ENCODE data around the gene RBL1. TPM values are rescaled to one million over a fixed set of nuclear protein-coding genes. Genes with fewer than 3 reads are reported as not detected.
"Not testable (repeated sequence)": the region's sequence is repeated elsewhere in the genome, so short reads cannot be mapped to it uniquely, and the experiment has no call there.

The RBL1 gene
- total RNA-seq, 2 donors from 2014 or later = 35.6 to 58.3 TPM

GRCh38 chr20:36966965-36967364 is 128.8 kb downstream of the RBL1 start:
- H3K27ac Mint-ChIP-seq; H3K4me3 Mint-ChIP-seq; ATAC-seq; H3K9me3 Mint-ChIP-seq; DNase-seq (ENCODE audit: low spot score); H3K27me3 Mint-ChIP-seq; H3K36me3 Mint-ChIP-seq: not testable (repeated sequence)
- H3K4me1 Mint-ChIP-seq (ENCODE audit: low read depth in 2 of 2) = peaks cover 28% of the 10 kb centered on the region in 2 donors

DNA sequence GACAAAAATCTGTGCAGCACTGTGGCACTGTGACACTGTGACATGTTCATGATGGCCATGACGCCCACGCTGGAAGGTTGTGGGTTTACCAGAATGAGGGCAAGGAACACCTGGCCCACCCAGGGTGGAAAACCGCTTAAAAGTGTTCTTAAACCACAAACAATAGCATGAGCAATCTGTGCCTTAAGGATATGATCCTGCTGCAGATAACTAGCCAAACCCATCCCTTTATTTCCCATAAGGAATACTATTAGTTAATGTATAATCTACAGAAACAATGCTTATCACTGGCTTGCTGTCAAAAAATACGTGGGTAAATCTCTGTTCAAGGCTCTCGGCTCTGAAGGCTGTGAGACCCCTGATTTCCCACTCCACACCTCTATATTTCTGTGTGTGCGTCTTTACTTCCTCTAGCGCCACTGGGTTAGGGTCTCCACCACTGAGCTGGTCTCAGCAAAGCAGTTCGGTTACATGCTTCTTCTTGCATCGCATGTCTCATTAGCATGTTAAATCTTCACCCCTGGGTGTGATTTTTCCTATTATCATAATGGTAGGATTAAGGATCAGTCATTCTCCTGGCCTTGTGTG is 133.3 kb downstream of the RBL1 start:
- H3K27ac Mint-ChIP-seq; H3K36me3 Mint-ChIP-seq; H3K4me1 Mint-ChIP-seq (ENCODE audit: low read depth in 2 of 2); H3K27me3 Mint-ChIP-seq; ATAC-seq; H3K9me3 Mint-ChIP-seq; H3K4me3 Mint-ChIP-seq; DNase-seq (ENCODE audit: low spot score): not testable (repeated sequence)

DNA sequence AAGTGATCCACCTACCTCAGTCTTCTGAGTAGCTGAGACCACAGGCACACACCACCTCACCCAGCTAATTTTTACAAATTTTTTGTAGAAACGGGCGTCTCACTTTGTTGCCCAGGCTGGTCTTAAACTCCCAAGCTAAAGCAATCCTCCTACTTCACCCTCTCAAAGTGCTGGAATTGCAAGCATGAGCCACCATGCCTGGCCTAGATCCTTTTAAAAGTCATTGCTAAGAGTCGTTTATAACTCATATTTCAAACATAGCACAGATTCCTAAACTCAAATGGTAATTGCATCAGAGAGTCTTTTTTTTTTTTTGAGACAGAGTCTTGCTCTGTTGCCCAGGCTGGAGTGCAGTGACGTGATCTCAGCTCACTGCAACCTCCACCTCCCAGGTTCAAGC is 136.6 kb downstream of the RBL1 start:
- DNase-seq (ENCODE audit: low spot score) = no peak
- no peak for ATAC-seq
- Mint-ChIP-seq H3K9me3 (no peaks in the 10 kb centered on the region), H3K27ac (no peak overlapping the region), H3K4me1 (ENCODE audit: low read depth in 2 of 2) (peaks cover 10 to 17% of the 10 kb centered on the region in 2 donors), H3K36me3 (no peaks in the 10 kb centered on the region), H3K27me3 (no peaks in the 10 kb centered on the region), H3K4me3 (no peak overlapping the region)

DNA sequence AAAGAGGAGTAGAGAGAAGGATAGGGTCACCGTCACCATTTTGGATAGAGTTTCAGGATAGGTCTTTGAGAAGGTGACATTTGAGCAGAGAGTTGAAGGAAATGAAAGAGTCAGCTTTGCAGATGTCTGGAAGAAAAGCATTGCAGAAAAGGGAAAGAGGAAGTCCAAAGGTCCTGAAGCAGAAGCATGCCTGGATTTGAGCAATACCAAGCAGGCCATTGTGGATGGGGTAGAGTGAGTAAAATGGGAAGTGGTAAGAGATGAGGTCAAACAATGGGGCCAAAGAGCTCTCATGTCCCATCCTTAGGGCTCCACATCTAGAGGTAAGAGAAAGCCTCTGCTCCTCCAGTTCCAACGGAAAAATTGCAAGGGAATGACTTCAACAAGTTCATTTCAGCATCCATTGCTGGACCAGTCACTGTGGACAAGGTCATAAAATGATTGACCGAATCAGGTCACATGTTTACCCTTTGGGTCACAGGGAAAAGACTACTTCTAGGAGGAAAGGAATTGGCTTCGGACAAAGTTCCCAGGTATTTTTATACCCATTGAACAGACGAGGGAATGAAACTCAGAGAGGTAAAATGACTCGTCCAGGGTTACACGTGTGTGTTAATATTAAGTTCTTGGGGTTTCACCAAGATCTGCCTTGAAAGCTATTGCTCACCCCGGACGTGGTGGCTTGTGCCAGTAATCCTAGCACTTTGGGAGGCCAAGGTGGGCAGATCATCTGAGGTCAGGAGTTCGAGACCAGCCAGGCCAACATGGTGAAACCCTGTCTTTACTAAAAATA is 137.7 kb downstream of the RBL1 start:
- H3K27ac Mint-ChIP-seq = no peak overlapping the region
- H3K36me3 Mint-ChIP-seq = no peaks in the 10 kb centered on the region
- H3K9me3 Mint-ChIP-seq = no peaks in the 10 kb centered on the region
- H3K4me3 Mint-ChIP-seq = no peak overlapping the region
- peaks cover 10 to 17% of the 10 kb centered on the region in 2 donors for H3K4me1 Mint-ChIP-seq (ENCODE audit: low read depth in 2 of 2)
- H3K27me3 Mint-ChIP-seq = no peaks in the 10 kb centered on the region
- ATAC-seq (no peak), DNase-seq (ENCODE audit: low spot score) (no peak)

DNA sequence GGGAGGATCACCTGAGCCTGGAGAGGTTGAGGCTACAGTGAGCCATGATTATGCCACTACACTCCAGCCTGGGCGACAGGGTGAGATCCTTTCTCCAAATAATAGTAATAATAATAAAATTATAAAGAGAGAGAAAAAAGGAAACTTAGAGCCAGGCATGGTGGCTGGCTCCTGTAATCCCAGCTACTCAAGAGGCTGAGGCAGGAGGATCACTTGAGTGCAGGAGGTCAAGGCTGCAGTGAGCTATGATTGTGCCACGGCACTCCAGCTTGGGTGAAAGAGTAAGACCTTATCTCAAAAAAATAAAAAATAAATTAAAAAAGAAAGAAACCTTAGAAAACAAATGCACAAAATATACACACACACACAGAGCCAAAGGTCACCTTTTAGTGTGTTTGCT is 139.1 kb downstream of the RBL1 start:
- H3K4me1 Mint-ChIP-seq (ENCODE audit: low read depth in 2 of 2) = peaks cover 13 to 14% of the 10 kb centered on the region in 2 donors
- H3K4me3 Mint-ChIP-seq = no peak overlapping the region
- DNase-seq (ENCODE audit: low spot score) (no peak), ATAC-seq (no peak)
- no peaks in the 10 kb centered on the region for H3K27me3 Mint-ChIP-seq
- H3K9me3 Mint-ChIP-seq = no peaks in the 10 kb centered on the region
- no peaks in the 10 kb centered on the region for H3K36me3 Mint-ChIP-seq
- no peak overlapping the region for H3K27ac Mint-ChIP-seq

- Mint-ChIP-seq H3K4me1 (ENCODE audit: low read depth in 2 of 2) (peaks cover 16% of the 10 kb centered on the region in 2 donors), H3K9me3 (no peaks in the 10 kb centered on the region), H3K4me3 (no peak overlapping the region), H3K36me3 (no peaks in the 10 kb centered on the region), H3K27ac (no peak overlapping the region), H3K27me3 (no peaks in the 10 kb centered on the region)
- ATAC-seq (no peak), DNase-seq (ENCODE audit: low spot score) (no peak)
These were observed 139.8 kb downstream of the RBL1 start for GRCh38 chr20:36956016-36956415.

DNA sequence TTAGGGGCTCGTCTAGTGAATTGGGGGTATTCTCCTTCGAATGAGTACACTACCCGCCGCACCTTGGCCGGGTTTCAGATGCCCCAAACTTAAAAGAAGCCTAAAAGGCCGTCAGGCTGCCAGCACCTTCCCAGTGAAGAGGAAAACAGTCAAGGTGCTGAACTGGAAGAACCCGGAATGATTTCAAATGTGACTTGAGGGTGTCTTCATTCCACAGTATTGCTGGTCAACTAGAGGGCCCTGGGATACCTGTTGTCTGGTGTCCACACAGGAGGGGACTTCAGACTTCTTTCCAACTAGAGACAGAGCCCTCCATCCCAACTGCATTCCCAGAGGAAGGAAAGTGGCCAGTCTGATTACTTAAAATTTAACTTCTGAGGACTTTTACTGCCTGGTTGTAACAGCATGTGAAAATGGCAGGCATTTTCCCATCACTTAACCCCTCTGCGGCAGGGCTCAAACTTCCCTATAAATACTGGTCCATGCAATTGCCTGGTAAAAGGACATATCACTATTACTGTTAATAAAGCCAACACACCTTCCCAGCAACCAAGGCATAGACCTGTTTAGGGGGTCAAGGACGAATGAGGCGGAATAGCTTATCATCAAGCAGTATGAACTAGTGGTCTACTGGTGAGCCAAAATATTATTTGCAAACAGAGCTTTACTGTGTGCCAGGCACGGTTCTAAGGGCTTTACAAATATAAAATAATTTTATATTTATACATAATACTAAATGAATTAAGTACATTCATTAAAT is 143.6 kb downstream of the RBL1 start:
- H3K27me3 Mint-ChIP-seq = no peaks in the 10 kb centered on the region
- no peaks in the 10 kb centered on the region for H3K9me3 Mint-ChIP-seq
- H3K4me3 Mint-ChIP-seq = peak overlapping the region; percentile 97
- no peak for ATAC-seq
- H3K4me1 Mint-ChIP-seq (ENCODE audit: low read depth in 2 of 2) = peaks cover 31 to 37% of the 10 kb centered on the region in 2 donors
- no peak for DNase-seq (ENCODE audit: low spot score)
- H3K36me3 Mint-ChIP-seq = peaks cover 3% of the 10 kb centered on the region
- H3K27ac Mint-ChIP-seq = peak overlapping the region; percentile 94 to 98

- no peaks in the 10 kb centered on the region for H3K9me3 Mint-ChIP-seq
- peak; percentile 99 for DNase-seq (ENCODE audit: low spot score)
- peak within 1 kb of the TSS; percentile 97 for H3K4me3 Mint-ChIP-seq
- peaks cover 7% of the 10 kb centered on the region for H3K36me3 Mint-ChIP-seq
- peak within 1 kb of the TSS; percentile 94 to 98 for H3K27ac Mint-ChIP-seq
- peak; percentile 98 for ATAC-seq
- H3K4me1 Mint-ChIP-seq (ENCODE audit: low read depth in 2 of 2) = peaks cover 35 to 45% of the 10 kb centered on the region in 2 donors
- H3K27me3 Mint-ChIP-seq = no peaks in the 10 kb centered on the region
These were observed 144.4 kb downstream of the RBL1 start, which contains the start of gene SAMHD1 for GRCh38 chr20:36951198-36951978. SAMHD1 (minus strand) TSS chr20:36951708; CDS start chr20:36951643, 65 bp downstream.

DNA sequence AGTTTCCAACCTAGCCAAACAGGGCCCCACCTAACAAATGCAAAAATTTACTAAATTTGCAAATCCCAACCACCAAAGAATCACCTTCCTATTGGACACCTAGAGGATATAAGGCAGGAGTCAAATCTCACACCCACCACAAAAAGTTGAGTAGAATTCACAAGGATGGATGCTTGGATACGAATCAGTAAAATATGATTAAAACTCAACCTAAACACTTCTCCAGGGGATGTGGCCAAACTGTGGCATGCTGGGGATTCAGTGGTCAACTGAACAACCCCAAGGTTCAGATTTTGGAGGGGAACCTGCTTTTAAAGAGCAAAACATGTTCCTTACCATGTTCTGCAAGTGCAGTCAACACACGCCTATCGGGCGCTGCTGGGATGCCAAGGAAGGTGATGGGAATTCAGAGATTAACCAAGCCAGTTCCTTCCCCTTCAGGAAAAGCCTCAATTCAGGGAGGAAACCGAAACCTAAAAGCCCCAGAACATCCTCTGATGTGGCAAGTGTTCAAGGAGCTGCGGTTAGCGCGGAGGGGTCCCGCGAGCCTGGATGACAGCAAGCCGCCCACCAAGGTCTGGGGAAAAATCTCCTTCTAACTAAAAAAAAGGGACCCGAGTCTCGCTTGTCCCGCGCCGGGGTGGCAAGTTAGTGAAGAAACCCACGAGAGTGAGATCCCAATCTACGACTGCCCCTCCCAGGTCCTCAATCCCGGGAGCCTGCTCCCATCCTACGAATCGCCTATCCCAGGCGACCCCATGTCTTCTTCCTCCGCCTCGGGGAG is 145.2 kb downstream of the RBL1 start:
- no peaks in the 10 kb centered on the region for H3K9me3 Mint-ChIP-seq
- no peaks in the 10 kb centered on the region for H3K27me3 Mint-ChIP-seq
- H3K4me1 Mint-ChIP-seq (ENCODE audit: low read depth in 2 of 2) = peaks cover 35 to 44% of the 10 kb centered on the region in 2 donors
- DNase-seq (ENCODE audit: low spot score) = peak; percentile 72
- H3K36me3 Mint-ChIP-seq = peaks cover 7% of the 10 kb centered on the region
- peak overlapping the region; percentile 94 to 98 for H3K27ac Mint-ChIP-seq
- peak overlapping the region; percentile 97 for H3K4me3 Mint-ChIP-seq
- ATAC-seq = peak in 1 of 2 donors; percentile 0

Other genes starting within 250 kb of the RBL1 start
- under 1 TPM in 1 of 2 donors, not detected in 1; 0.39 TPM for gene TLDC2, start 219.9 kb downstream of the RBL1 start, total RNA-seq
- 10 to 100 TPM; 74.9 to 86.0 TPM for gene SAMHD1, start 144.3 kb downstream of the RBL1 start, total RNA-seq
- gene RPN2, start 83.3 kb upstream of the RBL1 start, total RNA-seq = 100 to 1,000 TPM; 211 to 259 TPM
- gene MROH8, start 83.6 kb upstream of the RBL1 start, total RNA-seq = 1 to 10 TPM in 1 of 2 donors, under 1 TPM in 1; 0.95 to 2.1 TPM
- gene GHRH, start 165.8 kb upstream of the RBL1 start, total RNA-seq = not detected
- 10 to 100 TPM; 12.7 to 14.4 TPM for gene MANBAL, start 193.7 kb upstream of the RBL1 start, total RNA-seq